H54 (cell line): ENCODE data around the gene SNTA1.
A peak's percentile ranks its signal among the peaks of the same experiment; 100 is the strongest.
"Not testable (repeated sequence)": the region's sequence is repeated elsewhere in the genome, so short reads cannot be mapped to it uniquely, and the experiment has no call there.

Source experiments
- DNase-seq: peaks from one replicate; pipeline ENCODE4 v3.0.0; 2011; ENCODE audit warnings: low spot score, mixed read lengths; ENCODE audit not compliant: insufficient read length
- FAIRE-seq: peaks from 3 replicates; lab custom pipeline; 2011; peaks lifted over from hg19 to GRCh38; lab: Jason Lieb, UNC
- POLR2A ChIP-seq: IDR thresholded peaks from 2 replicates; pipeline ENCODE4 v1.6.1; 2011; ENCODE audit warnings: low read depth, mild to moderate bottlenecking, low read length

Gene SNTA1

GRCh38 chr20:33401921-33402369, 41.6 kb downstream of the SNTA1 start:
- no peak for DNase-seq
- no peak for TF ChIP-seq POLR2A
- FAIRE-seq, result no peak

GRCh38 chr20:33401184-33401920, 42.2 kb downstream of the SNTA1 start, which contains the start of gene CDK5RAP1:
Gene CDK5RAP1 (minus strand): TSS chr20:33401519. CDS start chr20:33397064, 4,455 bp downstream.
- TF ChIP-seq POLR2A, result peak; percentile 93
- peak; percentile 89 for DNase-seq
- no peak for FAIRE-seq

DNA sequence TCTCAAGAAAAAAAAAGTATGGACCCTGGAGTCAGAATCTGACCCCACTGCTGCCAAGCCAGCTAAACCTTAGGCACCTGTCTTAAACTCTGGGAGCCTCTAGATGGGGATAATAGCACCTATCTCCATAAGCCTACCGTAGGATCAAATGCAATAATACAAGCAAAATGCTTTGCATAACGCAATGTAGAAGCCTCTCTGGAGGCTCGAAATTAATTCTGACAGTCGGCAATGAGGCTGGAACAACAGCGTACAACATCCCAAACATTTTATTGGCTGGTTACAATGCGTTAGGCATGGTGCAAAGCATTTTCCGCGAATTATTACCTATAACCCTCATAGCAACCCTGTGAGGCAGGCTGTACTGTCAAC, 42.8 kb downstream of the SNTA1 start:
- DNase-seq (no peak), FAIRE-seq (no peak)
- no peak for TF ChIP-seq POLR2A

DNA sequence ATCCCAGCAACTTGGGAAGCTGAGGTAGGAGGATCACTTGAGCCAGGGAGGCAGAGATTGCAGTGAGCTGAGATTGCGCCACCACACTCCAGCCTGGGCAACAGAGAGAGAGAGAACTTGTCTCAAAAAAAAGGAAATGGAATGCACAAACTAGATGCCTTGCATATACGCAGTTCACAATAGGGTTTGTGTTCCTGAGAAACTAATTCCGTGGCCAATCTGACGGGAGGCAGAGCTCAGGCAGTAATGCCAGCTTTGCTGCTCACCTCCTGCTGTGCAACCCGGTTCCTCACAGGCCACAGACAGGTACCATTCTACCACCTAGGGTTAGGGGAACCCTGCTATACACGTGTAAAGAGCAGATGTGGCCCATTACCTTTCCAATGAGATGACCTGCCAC, 43.6 kb downstream of the SNTA1 start:
- no peak for TF ChIP-seq POLR2A
- no peak for FAIRE-seq

DNA sequence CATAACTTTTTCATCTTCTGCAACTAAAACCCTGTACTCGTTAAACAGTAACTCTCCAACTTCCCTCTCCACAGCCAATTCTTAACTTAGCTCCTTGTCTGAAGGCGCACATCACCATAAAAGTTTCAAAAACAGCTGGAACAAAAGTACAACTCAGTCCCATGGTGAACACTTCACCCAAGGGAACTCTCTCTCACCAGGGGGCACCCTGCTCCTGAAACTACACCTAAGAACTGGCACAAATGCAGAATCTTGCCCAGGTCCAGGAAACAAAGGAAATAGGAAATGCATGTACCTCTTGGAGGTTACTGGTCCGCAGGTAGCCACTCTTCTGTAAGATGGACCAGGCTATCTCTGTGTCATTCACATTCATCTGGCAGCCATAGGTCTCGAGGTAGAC, 48.8 kb downstream of the SNTA1 start:
- DNase-seq, result no peak
- no peak for TF ChIP-seq POLR2A
- no peak for FAIRE-seq

More for the DNA sequence above, 43.6 kb downstream of the SNTA1 start:
- no peak for DNase-seq

DNA sequence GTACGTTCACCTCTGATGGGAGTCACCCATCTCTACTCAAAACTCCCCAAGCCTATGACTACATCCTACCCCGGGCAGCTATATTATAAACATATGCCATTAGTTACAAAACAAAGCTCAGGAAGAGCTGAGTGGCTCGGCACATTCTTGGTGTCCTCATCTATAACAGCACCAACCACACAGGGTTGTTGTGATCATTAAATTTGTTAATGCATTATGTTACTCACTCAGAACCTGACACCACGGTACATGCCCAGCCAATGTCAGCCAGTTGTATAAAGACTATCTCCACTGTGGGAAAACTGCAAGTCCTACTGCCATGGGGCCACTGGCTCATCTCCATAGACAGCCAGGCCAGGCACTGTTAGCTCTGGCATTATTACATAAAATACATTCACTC, 50.0 kb downstream of the SNTA1 start:
- no peak for FAIRE-seq
- DNase-seq, result no peak
- TF ChIP-seq POLR2A, result no peak

- FAIRE-seq (no peak), DNase-seq (no peak)
- no peak for TF ChIP-seq POLR2A
Observed at GRCh38 chr20:33391722-33392415, 51.7 kb downstream of the SNTA1 start.

- not testable (repeated sequence) for DNase-seq, FAIRE-seq
Observed at GRCh38 chr20:33389326-33389725, 54.2 kb downstream of the SNTA1 start.

DNA sequence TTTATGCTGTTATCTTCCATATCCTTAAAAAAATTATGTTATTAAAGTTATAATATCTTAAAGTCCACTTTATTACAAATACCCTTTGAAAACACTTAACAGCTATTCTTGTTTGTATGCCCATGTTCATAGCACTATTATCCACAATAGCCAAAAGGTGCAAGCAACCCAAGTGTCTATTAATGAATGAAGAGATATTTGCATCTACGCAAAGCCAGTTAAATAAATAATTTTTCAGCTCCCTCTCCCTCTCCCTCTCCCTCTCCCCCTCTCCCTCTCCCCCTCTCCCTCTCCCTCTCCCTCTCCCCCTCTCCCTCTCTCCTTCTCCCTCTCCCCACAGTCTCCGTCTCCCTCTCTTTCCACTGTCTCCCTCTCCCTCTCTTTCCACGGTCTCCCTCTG, 55.3 kb downstream of the SNTA1 start:
- DNase-seq (no peak), FAIRE-seq (no peak)

GRCh38 chr20:33387177-33387576, 56.4 kb downstream of the SNTA1 start:
- TF ChIP-seq POLR2A, result no peak
- FAIRE-seq (no peak), DNase-seq (peak; percentile 58)

More for the DNA sequence above, 55.3 kb downstream of the SNTA1 start:
- no peak for TF ChIP-seq POLR2A

- no peak for TF ChIP-seq POLR2A
- FAIRE-seq (no peak), DNase-seq (no peak)
Observed at GRCh38 chr20:33386673-33387072, 56.9 kb downstream of the SNTA1 start.

DNA sequence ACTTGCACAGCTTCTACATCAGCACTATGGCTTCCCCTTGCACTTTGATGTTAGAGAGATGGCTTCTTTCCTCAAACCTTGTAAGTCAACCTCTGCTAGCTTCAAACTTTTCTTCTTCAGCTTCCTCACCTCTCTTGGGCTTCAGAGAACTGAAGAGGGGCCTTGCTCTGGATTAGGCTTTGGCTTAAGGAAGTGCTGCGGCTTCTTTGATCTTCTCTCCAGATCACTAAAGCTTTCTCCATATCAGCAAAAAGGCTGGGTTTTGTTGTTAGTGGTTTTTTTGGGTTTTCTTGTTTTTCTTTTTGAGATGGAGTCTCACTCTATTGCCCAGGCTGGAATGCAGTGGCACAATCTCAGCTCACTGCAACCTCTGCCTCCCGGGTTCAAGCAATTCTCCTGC, 66.2 kb downstream of the SNTA1 start:
- DNase-seq, result no peak
- TF ChIP-seq POLR2A, result no peak
- FAIRE-seq, result no peak

GRCh38 chr20:33373735-33374605, 69.6 kb downstream of the SNTA1 start:
- no peak for TF ChIP-seq POLR2A
- DNase-seq (peak; percentile 93), FAIRE-seq (peak; percentile 23)

DNA sequence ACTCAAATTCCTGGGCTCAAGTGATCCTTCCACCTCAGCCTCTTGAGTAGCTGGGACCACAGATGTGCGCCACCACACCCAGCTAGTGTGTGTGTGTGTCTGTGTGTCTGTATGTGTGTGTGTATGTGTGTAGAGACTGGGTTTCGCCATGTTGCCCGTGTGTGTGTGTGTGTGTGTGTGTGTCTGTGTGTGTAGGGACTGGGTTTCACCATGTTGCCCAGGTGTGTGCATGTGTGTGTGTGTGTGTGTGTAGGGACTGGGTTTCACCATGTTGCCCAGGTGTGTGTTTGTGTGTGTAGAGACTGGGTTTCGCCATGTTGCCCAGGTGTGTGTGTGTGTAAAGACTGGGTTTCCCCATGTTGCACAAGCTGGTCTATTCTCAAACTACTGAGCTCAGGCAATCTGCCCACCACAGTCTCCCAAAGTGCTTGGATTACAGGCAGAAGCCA, 70.5 kb downstream of the SNTA1 start:
- FAIRE-seq, result no peak
- no peak for TF ChIP-seq POLR2A

More for the DNA sequence above, 70.5 kb downstream of the SNTA1 start:
- DNase-seq, result no peak
